Lung (tissue), 12 donors: ENCODE data around the gene ATXN10. TPM values are rescaled to one million over a fixed set of nuclear protein-coding genes. Genes with fewer than 3 reads are reported as not detected.

Source experiments
- ATAC-seq: fragments of 200-7000 bp; cut with Tn5 transposase; one replicate; pipeline ENCODE4 v1.9.1; 2020; ENCODE audit warnings: moderate number of reproducible peaks; ENCODE audit not compliant: insufficient read depth, low FRiP score
- DNase-seq, 3 donors: peaks; one replicate each; pipeline ENCODE4 v3.0.0-alpha.2; 2013 to 2017
- H3K27ac ChIP-seq, 2 donors: one replicate each; pipeline ENCODE4 v1.5.1; 2013; ENCODE audit warnings: mild to moderate bottlenecking in 2 of 2, moderate library complexity in 2 of 2, control low read depth in 1 of 2, inconsistent platforms in 1 of 2, low read depth in 1 of 2, low read length in 1 of 2
- H3K27me3 ChIP-seq, 3 donors: one replicate each; pipeline ENCODE4 v1.5.1; 2013; ENCODE audit warnings: low read length in 2 of 3; ENCODE audit not compliant: control insufficient read depth in 3 of 3, insufficient read depth in 3 of 3
- H3K36me3 ChIP-seq, 4 donors: one replicate each; pipeline ENCODE4 v1.5.1; 2013; ENCODE audit warnings: low read length in 4 of 4, mild to moderate bottlenecking in 1 of 4, moderate library complexity in 1 of 4; ENCODE audit not compliant: control insufficient read depth in 4 of 4, insufficient read depth in 4 of 4
- H3K4me1 ChIP-seq, 5 donors: one replicate each; pipeline ENCODE4 v1.5.1; 2013; ENCODE audit warnings: low read length in 5 of 5, mild to moderate bottlenecking in 2 of 5, moderate library complexity in 1 of 5; ENCODE audit not compliant: control insufficient read depth in 5 of 5, insufficient read depth in 5 of 5
- H3K4me3 ChIP-seq: one replicate; pipeline ENCODE4 v1.5.1; 2013; ENCODE audit warnings: mild to moderate bottlenecking, control low read depth, moderate library complexity
- H3K9ac ChIP-seq, 2 donors: one replicate each; pipeline ENCODE4 v1.5.1; 2013; ENCODE audit warnings: low read length in 2 of 2, control low read depth in 1 of 2; ENCODE audit not compliant: insufficient read depth in 1 of 2
- H3K9me3 ChIP-seq, 4 donors: one replicate each; pipeline ENCODE4 v1.5.1; 2013; ENCODE audit warnings: low read length in 3 of 4, mild to moderate bottlenecking in 1 of 4, moderate library complexity in 1 of 4; ENCODE audit not compliant: control insufficient read depth in 4 of 4, insufficient read depth in 3 of 4
- CTCF ChIP-seq: IDR thresholded peaks from 2 replicates; pipeline ENCODE4 v1.5.1; 2012; ENCODE audit warnings: mild to moderate bottlenecking; ENCODE audit errors: control extremely low read depth, extremely low read depth
- WGBS, 2 donors: extraction: QIAGEN DNeasy Blood & Tissue Kit; methylation state at CpG; one replicate each; pipeline ENCODE4 v1.1.7; 2013; 5-methylcytosine and 5-hydroxymethylcytosine counted together
- polyA plus RNA-seq, 2 donors: library from polyadenylated mRNA; stranded (reverse); fragments of 200-250 nt; gene quantifications; one replicate each; pipeline ENCODE4 v1.2.1, GENCODE V29; 2013
- total RNA-seq, 2 donors: library from RNA; depleted of rRNA in 1 of 2; stranded (reverse); fragments of >200 nt in 1 of 2; gene quantifications; one replicate each; pipeline ENCODE4 v1.2.1, GENCODE V29; 2014 to 2021
- donor health status: control.
- donor health status: control.
- donor health status: Bipolar disorder and iron deficiency.
- donor health status: healthy.
- donor health status: DM: yes; HTN: yes; CAD: no.

Gene ATXN10
- total and polyA plus RNA-seq, 4 donors, result 41.9 to 164 (median 92.2) TPM

DNA sequence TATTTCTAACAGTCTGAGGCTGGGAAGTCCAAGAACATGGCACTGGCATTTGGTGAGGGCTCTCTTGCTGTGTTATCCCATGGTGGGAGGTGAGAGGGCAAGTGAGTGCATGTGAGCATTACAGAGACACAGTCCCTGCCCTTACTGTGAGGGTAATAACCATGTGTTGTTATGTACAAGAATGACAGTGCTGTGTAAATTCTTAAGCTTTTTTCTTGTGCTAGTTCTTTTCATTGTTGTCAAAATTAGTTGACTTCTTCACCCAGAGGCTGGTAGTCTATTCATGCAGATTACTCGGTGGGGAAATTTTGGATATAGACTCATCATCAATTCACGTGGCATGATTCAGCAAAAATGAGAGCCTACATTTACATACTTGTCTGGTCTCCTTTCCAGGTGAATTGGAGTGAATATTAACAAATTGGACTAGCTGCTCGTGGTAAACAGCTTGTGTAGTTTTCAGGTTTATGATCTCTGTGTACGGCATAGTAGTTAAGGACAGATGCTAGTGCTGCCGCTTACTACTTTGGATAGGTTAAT is 49.3 kb downstream of the ATXN10 start:
- no peak for DNase-seq
- WGBS, 2 donors, result 95 to 96% methylated on average over 5 of the region's 5 CpGs
- H3K9ac ChIP-seq, result no peak overlapping the region

GRCh38 chr22:45722006-45722405 is 50.4 kb downstream of the ATXN10 start:
- Histone ChIP-seq H3K4me3 (no peak overlapping the region), H3K4me1 (peaks cover 0 to 8% (median 0%) of the 10 kb centered on the region in 5 donors), H3K9me3 (no peaks in the 10 kb centered on the region), H3K27ac (no peak overlapping the region), H3K36me3 (peaks cover 13 to 18% (median 15%) of the 10 kb centered on the region in 4 donors), H3K27me3 (no peaks in the 10 kb centered on the region), H3K9ac (no peak overlapping the region)
- 73 to 76% methylated on average over 2 of the region's 2 CpGs for WGBS, 2 donors
- DNase-seq (no peak), ATAC-seq (no peak)
- no peak for TF ChIP-seq CTCF

More for the DNA sequence above, 49.3 kb downstream of the ATXN10 start:
- no peak overlapping the region for H3K4me3 ChIP-seq
- no peaks in the 10 kb centered on the region for H3K27me3 ChIP-seq
- peaks cover 0 to 8% (median 0%) of the 10 kb centered on the region in 5 donors for H3K4me1 ChIP-seq
- H3K36me3 ChIP-seq, result peaks cover 13 to 18% (median 15%) of the 10 kb centered on the region in 4 donors
- ATAC-seq, result no peak
- no peak overlapping the region for H3K27ac ChIP-seq
- no peaks in the 10 kb centered on the region for H3K9me3 ChIP-seq
- no peak for TF ChIP-seq CTCF

GRCh38 chr22:45726081-45726480 is 54.4 kb downstream of the ATXN10 start:
- no peak overlapping the region for H3K27ac ChIP-seq
- H3K9me3 ChIP-seq, result no peaks in the 10 kb centered on the region
- H3K4me1 ChIP-seq, result peaks cover 0 to 5% (median 0%) of the 10 kb centered on the region in 5 donors
- H3K4me3 ChIP-seq, result no peak overlapping the region
- WGBS, 2 donors, result 75 to 77% methylated on average over 2 of the region's 2 CpGs
- ATAC-seq, result no peak
- H3K36me3 ChIP-seq, result peaks cover 11 to 23% (median 11%) of the 10 kb centered on the region in 4 donors
- no peak for TF ChIP-seq CTCF
- H3K27me3 ChIP-seq, result no peaks in the 10 kb centered on the region
- no peak overlapping the region for H3K9ac ChIP-seq
- DNase-seq, result no peak
